Activated CD8-positive, alpha-beta T cell treated with anti-CD3 and anti-CD28 coated beads, Interleukin-2, amount 10 ng/mL, durations not matched to agents 7 days and 5 days (primary cell): ENCODE results near the gene TRIM44. TPM values are rescaled to one million over a fixed set of nuclear protein-coding genes. Genes with fewer than 3 reads are reported as not detected.

ENCODE experiments used
- ATAC-seq: fragments of 150-1000 bp; cut with Tn5 transposase; one replicate; pipeline ENCODE4 v1.10.0; 2021; ENCODE audit warnings: moderate library complexity
- CTCF ChIA-PET: fragments of 350-600 bp; sonication (Branson Sonifier 250); formaldehyde crosslinking; loops from one replicate; lab custom pipeline; 2021; ENCODE audit warnings: antibody characterized with exemption; lab: Charles Lee
- POLR2A ChIA-PET: fragments of 350-600 bp; sonication (Branson Sonifier 250); formaldehyde crosslinking; loops from one replicate; lab custom pipeline; 2021; ENCODE audit warnings: antibody characterized with exemption; lab: Charles Lee
- DNase-seq: peaks from one replicate; pipeline ENCODE4 v3.0.0-alpha.2; 2020
- H3K27ac Mint-ChIP-seq: one replicate; pipeline ENCODE4 v1.8.0; 2021; ENCODE audit warnings: mild to moderate bottlenecking, mixed read lengths
- H3K27me3 Mint-ChIP-seq: one replicate; pipeline ENCODE4 v1.8.0; 2021; ENCODE audit warnings: low read depth, mixed read lengths
- H3K36me3 Mint-ChIP-seq: one replicate; pipeline ENCODE4 v1.8.0; 2021; ENCODE audit warnings: low read depth, mixed read lengths
- H3K4me1 Mint-ChIP-seq: one replicate; pipeline ENCODE4 v1.8.0; 2021; ENCODE audit warnings: low read depth, mixed read lengths
- H3K4me3 Mint-ChIP-seq: one replicate; pipeline ENCODE4 v1.8.0; 2021; ENCODE audit warnings: mild to moderate bottlenecking, mixed read lengths
- H3K9me3 Mint-ChIP-seq: one replicate; pipeline ENCODE4 v1.8.0; 2022; ENCODE audit warnings: mixed read lengths; ENCODE audit not compliant: insufficient read depth
- total RNA-seq, 2 experiments: library from RNA; stranded (reverse); gene quantifications; one replicate each; pipeline ENCODE4 v1.2.3, GENCODE V29; 2021

Gene TRIM44
- total RNA-seq, 2 experiments from 2014 or later, result 33.8 to 34.5 TPM

- CTCF ChIA-PET, result interaction anchor here (0.9 to 1.8 kb wide), 2 partner anchors 21 to 423 kb away, joined by 3 to 5 read pairs; no protein-coding TSS in a partner anchor
- no peaks in the 10 kb centered on the region for H3K9me3 Mint-ChIP-seq
- ATAC-seq, result no peak
Measured at GRCh38 chr11:35842958-35843357, 180.4 kb downstream of the TRIM44 start.

DNA sequence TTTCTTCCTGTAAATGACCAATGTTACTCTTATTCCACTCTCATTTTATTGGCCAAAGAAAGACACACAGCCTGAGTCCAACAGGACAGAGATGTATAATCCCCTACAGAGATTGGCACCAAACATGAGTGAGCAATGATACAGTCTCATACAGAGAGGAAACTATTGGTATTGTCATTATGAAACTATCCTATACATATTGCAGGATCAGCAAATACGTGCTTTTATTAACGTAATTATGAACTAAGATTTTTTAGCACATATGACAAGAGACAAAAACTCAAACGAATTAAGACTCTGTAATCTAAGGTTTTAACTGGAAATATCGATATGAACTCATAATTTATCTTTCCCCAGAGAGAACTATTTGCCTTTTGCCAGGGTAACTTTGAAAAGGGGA lies 182.0 kb downstream of the TRIM44 start:
- H3K4me1 Mint-ChIP-seq, result no peaks in the 10 kb centered on the region
- no peaks in the 10 kb centered on the region for H3K36me3 Mint-ChIP-seq
- no peak for ATAC-seq
- CTCF ChIA-PET, result interaction anchor here (0.6 kb wide), 1 partner anchor 26 kb away, joined by 3 read pairs; no protein-coding TSS in a partner anchor
- H3K27me3 Mint-ChIP-seq, result peaks cover 14% of the 10 kb centered on the region
- POLR2A ChIA-PET, result no interaction called here
- no peak overlapping the region for H3K4me3 Mint-ChIP-seq
- DNase-seq, result no peak
- H3K9me3 Mint-ChIP-seq, result no peaks in the 10 kb centered on the region
- H3K27ac Mint-ChIP-seq, result no peak overlapping the region

More at GRCh38 chr11:35842958-35843357, 180.4 kb downstream of the TRIM44 start:
- POLR2A ChIA-PET, result no interaction called here
- Mint-ChIP-seq H3K27ac (no peak overlapping the region), H3K27me3 (peaks cover 8% of the 10 kb centered on the region), H3K4me3 (no peak overlapping the region), H3K4me1 (no peaks in the 10 kb centered on the region), H3K36me3 (no peaks in the 10 kb centered on the region)
- no peak for DNase-seq

- Mint-ChIP-seq H3K9me3 (no peaks in the 10 kb centered on the region), H3K4me3 (no peak overlapping the region), H3K27ac (no peak overlapping the region), H3K36me3 (no peaks in the 10 kb centered on the region), H3K4me1 (no peaks in the 10 kb centered on the region), H3K27me3 (peaks cover 13% of the 10 kb centered on the region)
- ATAC-seq (no peak), DNase-seq (no peak)
- ChIA-PET CTCF (no interaction called here), POLR2A (no interaction called here)
Measured at GRCh38 chr11:35845860-35846259, 183.3 kb downstream of the TRIM44 start.

DNA sequence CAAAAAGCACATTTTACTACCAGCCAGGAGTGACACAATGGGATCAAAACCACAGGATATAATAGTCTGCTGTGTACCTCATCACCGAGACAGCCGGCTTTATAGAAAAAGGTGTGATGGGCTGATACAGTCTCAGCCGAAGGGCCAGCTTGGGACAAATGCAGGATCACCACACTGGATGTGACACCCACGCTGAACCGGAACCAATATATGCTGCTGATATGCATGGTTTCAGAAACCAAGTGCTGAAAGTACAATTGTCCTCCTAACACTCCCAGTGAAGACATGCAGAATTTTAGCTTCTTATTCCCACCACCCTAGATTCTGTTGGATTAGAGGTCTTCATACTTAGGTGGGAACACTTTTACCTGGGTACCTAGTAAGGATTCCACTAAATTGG lies 184.3 kb downstream of the TRIM44 start:
- Mint-ChIP-seq H3K27me3 (peaks cover 13% of the 10 kb centered on the region), H3K9me3 (no peaks in the 10 kb centered on the region), H3K36me3 (no peaks in the 10 kb centered on the region), H3K4me1 (no peaks in the 10 kb centered on the region), H3K27ac (no peak overlapping the region), H3K4me3 (no peak overlapping the region)
- DNase-seq, result no peak
- no peak for ATAC-seq
- ChIA-PET CTCF (no interaction called here), POLR2A (no interaction called here)

DNA sequence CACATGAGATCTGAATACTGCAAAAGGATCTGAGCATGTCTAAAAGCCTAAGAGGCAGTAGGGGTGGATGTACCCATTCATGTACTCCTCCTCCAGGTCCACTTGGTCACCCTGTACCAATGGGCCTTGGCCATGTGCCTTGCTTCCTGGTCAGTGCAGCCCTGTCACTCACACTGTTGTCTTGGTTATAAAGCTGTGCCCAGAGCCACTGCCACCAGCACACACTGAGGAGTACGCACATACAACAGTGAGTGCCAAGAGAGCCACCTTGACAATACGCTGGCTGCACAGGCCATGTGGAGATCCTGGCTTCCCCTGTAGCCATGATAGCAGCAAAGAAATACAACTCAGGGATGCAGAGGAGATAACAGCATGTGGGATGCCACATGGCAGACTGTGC lies 184.9 kb downstream of the TRIM44 start:
- ATAC-seq (no peak), DNase-seq (no peak)
- H3K4me3 Mint-ChIP-seq, result no peak overlapping the region
- no peaks in the 10 kb centered on the region for H3K36me3 Mint-ChIP-seq
- no peaks in the 10 kb centered on the region for H3K4me1 Mint-ChIP-seq
- H3K27ac Mint-ChIP-seq, result no peak overlapping the region
- H3K9me3 Mint-ChIP-seq, result no peaks in the 10 kb centered on the region
- ChIA-PET CTCF (no interaction called here), POLR2A (no interaction called here)
- peaks cover 13% of the 10 kb centered on the region for H3K27me3 Mint-ChIP-seq

- no peaks in the 10 kb centered on the region for H3K36me3 Mint-ChIP-seq
- CTCF ChIA-PET, result no interaction called here
- H3K4me3 Mint-ChIP-seq, result no peak overlapping the region
- H3K27ac Mint-ChIP-seq, result no peak overlapping the region
- H3K9me3 Mint-ChIP-seq, result no peaks in the 10 kb centered on the region
- no peak for DNase-seq
- POLR2A ChIA-PET, result no interaction called here
- peaks cover 13% of the 10 kb centered on the region for H3K27me3 Mint-ChIP-seq
- no peak for ATAC-seq
- H3K4me1 Mint-ChIP-seq, result no peaks in the 10 kb centered on the region
Measured at GRCh38 chr11:35848616-35849015, 186.0 kb downstream of the TRIM44 start.

DNA sequence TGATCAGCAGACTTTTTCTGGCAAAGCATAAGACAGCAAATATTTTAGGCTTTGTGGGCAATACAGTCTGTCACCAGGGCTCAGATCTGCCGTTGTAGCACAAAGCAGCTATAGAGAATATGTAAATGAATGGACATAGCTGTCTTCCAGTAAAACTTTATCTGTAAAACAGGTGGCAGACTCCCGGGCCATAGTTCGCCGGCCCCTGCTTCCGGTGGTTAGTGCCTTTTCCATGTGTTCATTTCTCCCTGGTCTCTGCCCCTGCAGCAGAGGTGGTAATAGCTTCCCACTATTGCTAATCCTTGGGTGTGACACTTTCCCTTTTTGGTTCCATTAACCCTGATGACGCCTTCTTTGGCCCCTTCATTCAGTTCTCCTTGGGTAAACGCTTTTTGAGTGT lies 187.6 kb downstream of the TRIM44 start:
- Mint-ChIP-seq H3K27me3 (peaks cover 9% of the 10 kb centered on the region), H3K27ac (no peak overlapping the region), H3K9me3 (no peaks in the 10 kb centered on the region), H3K4me3 (no peak overlapping the region), H3K4me1 (no peaks in the 10 kb centered on the region), H3K36me3 (no peaks in the 10 kb centered on the region)
- ATAC-seq (no peak), DNase-seq (no peak)
- ChIA-PET POLR2A (interaction anchor here (0.6 kb wide), 1 partner anchor 331 kb away, joined by 4 read pairs; no protein-coding TSS in a partner anchor), CTCF (interaction anchor here (2.6 kb wide), 1 partner anchor 28 kb away, joined by 10 read pairs; no protein-coding TSS in a partner anchor)

GRCh38 chr11:35851342-35851741 lies 188.8 kb downstream of the TRIM44 start:
- no peaks in the 10 kb centered on the region for H3K36me3 Mint-ChIP-seq
- ChIA-PET POLR2A (no interaction called here), CTCF (interaction anchor here (2.6 kb wide), 1 partner anchor 29 kb away, joined by 10 read pairs; no protein-coding TSS in a partner anchor)
- no peak overlapping the region for H3K27ac Mint-ChIP-seq
- no peaks in the 10 kb centered on the region for H3K9me3 Mint-ChIP-seq
- ATAC-seq (no peak), DNase-seq (no peak)
- peaks cover 9% of the 10 kb centered on the region for H3K27me3 Mint-ChIP-seq
- no peak overlapping the region for H3K4me3 Mint-ChIP-seq
- no peaks in the 10 kb centered on the region for H3K4me1 Mint-ChIP-seq

- ATAC-seq (no peak), DNase-seq (no peak)
- Mint-ChIP-seq H3K4me3 (no peak overlapping the region), H3K27me3 (peaks cover 11% of the 10 kb centered on the region), H3K36me3 (no peaks in the 10 kb centered on the region), H3K27ac (no peak overlapping the region), H3K9me3 (no peaks in the 10 kb centered on the region), H3K4me1 (no peaks in the 10 kb centered on the region)
- CTCF ChIA-PET, result interaction anchor here (2.6 kb wide), 1 partner anchor 30 kb away, joined by 10 read pairs; no protein-coding TSS in a partner anchor
- POLR2A ChIA-PET, result no interaction called here
Measured at GRCh38 chr11:35852056-35852455, 189.5 kb downstream of the TRIM44 start.

DNA sequence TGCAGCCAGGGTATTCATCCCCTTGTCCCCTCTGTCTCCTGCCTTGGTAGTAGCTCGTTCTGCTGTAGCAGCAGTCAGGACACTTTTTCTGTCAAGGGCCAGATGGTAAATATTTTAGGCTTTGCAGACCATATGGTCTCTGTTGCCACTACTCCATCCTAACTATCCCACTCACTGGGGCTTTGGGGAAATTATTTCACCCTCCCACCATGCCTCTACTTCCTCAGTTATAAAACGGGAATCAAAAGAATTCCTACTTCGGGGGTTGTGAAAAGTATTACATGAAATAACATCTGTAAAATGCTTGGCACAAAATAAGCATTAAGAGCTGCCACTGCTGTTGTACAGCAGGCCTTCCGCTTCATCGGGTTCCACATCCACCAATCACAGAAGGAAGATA lies 191.4 kb downstream of the TRIM44 start:
- Mint-ChIP-seq H3K27me3 (peaks cover 2% of the 10 kb centered on the region), H3K27ac (no peak overlapping the region), H3K4me1 (no peaks in the 10 kb centered on the region), H3K9me3 (no peaks in the 10 kb centered on the region), H3K4me3 (no peak overlapping the region), H3K36me3 (no peaks in the 10 kb centered on the region)
- no peak for ATAC-seq
- no peak for DNase-seq
- POLR2A ChIA-PET, result no interaction called here
- CTCF ChIA-PET, result no interaction called here

- H3K9me3 Mint-ChIP-seq, result no peaks in the 10 kb centered on the region
- DNase-seq (no peak), ATAC-seq (no peak)
- no peaks in the 10 kb centered on the region for H3K4me1 Mint-ChIP-seq
- no peak overlapping the region for H3K4me3 Mint-ChIP-seq
- H3K27me3 Mint-ChIP-seq, result peaks cover 2% of the 10 kb centered on the region
- POLR2A ChIA-PET, result no interaction called here
- CTCF ChIA-PET, result no interaction called here
- no peaks in the 10 kb centered on the region for H3K36me3 Mint-ChIP-seq
- no peak overlapping the region for H3K27ac Mint-ChIP-seq
Measured at GRCh38 chr11:35855671-35856070, 193.1 kb downstream of the TRIM44 start.

- no peak for ATAC-seq
- DNase-seq, result no peak
- CTCF ChIA-PET, result no interaction called here
Measured at GRCh38 chr11:35856259-35856658, 193.7 kb downstream of the TRIM44 start.

DNA sequence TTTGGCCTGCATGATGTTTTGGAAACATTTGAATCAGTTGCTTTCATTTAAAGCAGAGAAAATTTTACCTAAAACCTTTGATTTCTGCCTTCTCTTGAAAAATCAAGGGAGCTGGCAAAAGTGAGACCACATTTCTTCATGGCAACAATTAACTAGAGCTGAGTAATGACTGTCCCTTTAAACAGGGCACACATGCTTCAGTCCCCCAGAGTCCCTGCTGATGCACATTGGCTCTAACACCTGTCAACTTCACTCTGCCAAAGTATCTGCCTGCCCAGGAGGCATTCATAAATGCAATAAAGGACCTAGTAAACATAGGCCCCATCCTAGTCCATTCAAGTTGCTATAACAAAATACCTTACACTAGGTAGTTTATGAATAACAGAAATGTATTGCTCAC lies 194.2 kb downstream of the TRIM44 start:
- DNase-seq, result no peak

More at GRCh38 chr11:35856259-35856658, 193.7 kb downstream of the TRIM44 start:
- Mint-ChIP-seq H3K27ac (no peak overlapping the region), H3K4me3 (no peak overlapping the region), H3K36me3 (no peaks in the 10 kb centered on the region), H3K4me1 (no peaks in the 10 kb centered on the region), H3K9me3 (no peaks in the 10 kb centered on the region), H3K27me3 (peaks cover 2% of the 10 kb centered on the region)
- POLR2A ChIA-PET, result no interaction called here

More for the DNA sequence above, 194.2 kb downstream of the TRIM44 start:
- POLR2A ChIA-PET, result no interaction called here
- no peak for ATAC-seq
- no peaks in the 10 kb centered on the region for H3K9me3 Mint-ChIP-seq
- H3K36me3 Mint-ChIP-seq, result no peaks in the 10 kb centered on the region
- no peak overlapping the region for H3K27ac Mint-ChIP-seq
- no peaks in the 10 kb centered on the region for H3K4me1 Mint-ChIP-seq
- CTCF ChIA-PET, result no interaction called here
- peaks cover 2% of the 10 kb centered on the region for H3K27me3 Mint-ChIP-seq
- no peak overlapping the region for H3K4me3 Mint-ChIP-seq
